GM12892 (cell line): ENCODE results near the gene SFTPA2. TPM values are rescaled to one million over a fixed set of nuclear protein-coding genes. Genes with fewer than 3 reads are reported as not detected.
A peak's percentile ranks its signal among the peaks of the same experiment; 100 is the strongest.
"Not testable (repeated sequence)": the region's sequence is repeated elsewhere in the genome, so short reads cannot be mapped to it uniquely, and the experiment has no call there.

ENCODE experiments used
- DNase-seq: peaks from one replicate; pipeline ENCODE4 v3.0.0; 2011; ENCODE audit not compliant: insufficient read length
- FAIRE-seq: peaks from 2 replicates; lab custom pipeline; 2011; peaks lifted over from hg19 to GRCh38; lab: Jason Lieb, UNC
- POLR2A ChIP-seq: IDR thresholded peaks from 2 replicates; pipeline ENCODE4 v1.6.1; 2011; ENCODE audit warnings: low read depth, low read length, control low read depth
- POLR2AphosphoS5 ChIP-seq: IDR thresholded peaks from 2 replicates; pipeline ENCODE4 v1.6.1; 2011; ENCODE audit warnings: low read depth, low read length, control low read depth
- TAF1 ChIP-seq: IDR thresholded peaks from 2 replicates; pipeline ENCODE4 v1.6.1; 2011; ENCODE audit warnings: low read depth, mild to moderate bottlenecking, control low read depth, low read length, borderline replicate concordance
- polyA plus RNA-seq: library from polyadenylated mRNA; unstranded; fragments of >200 nt; gene quantifications from one replicate; pipeline ENCODE4 v1.2.1, GENCODE V29; 2012; ENCODE audit warnings: missing spikeins, inconsistent platforms; ENCODE audit not compliant: missing spikeins

Gene SFTPA2
- not detected for polyA plus RNA-seq

GRCh38 chr10:79560160-79560709 lies at the start of gene SFTPA2:
Gene SFTPA2, minus strand, starts transcription at chr10:79560407. Its CDS starts 924 bp downstream, at chr10:79559483.
- no peak for DNase-seq
- FAIRE-seq: no peak
- TF ChIP-seq POLR2AphosphoS5: no peak
- TF ChIP-seq TAF1: no peak
- no peak for TF ChIP-seq POLR2A

GRCh38 chr10:79608505-79609375 lies 48.5 kb upstream of the SFTPA2 start:
- DNase-seq: peak; percentile 21
- TF ChIP-seq TAF1: no peak
- TF ChIP-seq POLR2AphosphoS5: no peak
- no peak for TF ChIP-seq POLR2A
- FAIRE-seq: peak; percentile 33

GRCh38 chr10:79605308-79605707 lies 45.1 kb upstream of the SFTPA2 start:
- TF ChIP-seq POLR2A (no peak), POLR2AphosphoS5 (no peak), TAF1 (no peak)
- DNase-seq: no peak
- FAIRE-seq: no peak

- DNase-seq (no peak), FAIRE-seq (no peak)
- no peak for TF ChIP-seq POLR2A
- no peak for TF ChIP-seq POLR2AphosphoS5
- no peak for TF ChIP-seq TAF1
These were observed 44.1 kb upstream of the SFTPA2 start for GRCh38 chr10:79604294-79604693.

GRCh38 chr10:79602953-79603352 lies 42.7 kb upstream of the SFTPA2 start:
- DNase-seq (no peak), FAIRE-seq (no peak)
- TF ChIP-seq POLR2AphosphoS5 (no peak), POLR2A (no peak), TAF1 (no peak)

GRCh38 chr10:79601939-79602338 lies 41.7 kb upstream of the SFTPA2 start:
- TF ChIP-seq TAF1 (no peak), POLR2A (no peak), POLR2AphosphoS5 (no peak)
- FAIRE-seq (no peak), DNase-seq (no peak)

GRCh38 chr10:79599644-79600043 lies 39.4 kb upstream of the SFTPA2 start:
- not testable (repeated sequence) for DNase-seq, FAIRE-seq

GRCh38 chr10:79595510-79595909 lies 35.3 kb upstream of the SFTPA2 start:
- DNase-seq: no peak
- FAIRE-seq: no peak
- TF ChIP-seq POLR2A (no peak), TAF1 (no peak), POLR2AphosphoS5 (no peak)

- FAIRE-seq, DNase-seq: not testable (repeated sequence)
These were observed 34.4 kb upstream of the SFTPA2 start for GRCh38 chr10:79594565-79594964.

- no peak for DNase-seq
- TF ChIP-seq POLR2A: no peak
- TF ChIP-seq POLR2AphosphoS5: no peak
- TF ChIP-seq TAF1: no peak
- FAIRE-seq: no peak
These were observed 33.2 kb upstream of the SFTPA2 start for GRCh38 chr10:79593377-79593776.

- no peak for TF ChIP-seq POLR2A
- TF ChIP-seq POLR2AphosphoS5: no peak
- FAIRE-seq (no peak), DNase-seq (no peak)
These were observed 28.6 kb upstream of the SFTPA2 start for GRCh38 chr10:79588800-79589199.

GRCh38 chr10:79586933-79587332 lies 26.7 kb upstream of the SFTPA2 start:
- no peak for DNase-seq
- TF ChIP-seq TAF1 (no peak), POLR2A (no peak), POLR2AphosphoS5 (no peak)
- no peak for FAIRE-seq
